Neuronal stem cell (in vitro differentiated cells): ENCODE data around the gene ARL5B.
"Not testable (repeated sequence)": the region's sequence is repeated elsewhere in the genome, so short reads cannot be mapped to it uniquely, and the experiment has no call there.

Source experiments
- DNase-seq: peaks from one replicate; pipeline ENCODE4 v3.0.0-alpha.2; 2013; ENCODE audit warnings: low spot score
- H2AFZ ChIP-seq: one replicate; pipeline ENCODE4 v1.6.1; 2013; ENCODE audit warnings: mild to moderate bottlenecking, low read length, inconsistent platforms
- H2AK5ac ChIP-seq: 2 replicates; pipeline ENCODE4 v1.6.1; 2013; ENCODE audit warnings: low read depth, mild to moderate bottlenecking, inconsistent platforms, low read length, moderate library complexity, mixed read lengths
- H2BK120ac ChIP-seq: 2 replicates; pipeline ENCODE4 v1.6.1; 2013; ENCODE audit warnings: low read depth, mild to moderate bottlenecking, inconsistent platforms, low read length, moderate library complexity, mixed read lengths
- H2BK12ac ChIP-seq: one replicate; pipeline ENCODE4 v1.6.1; 2013; ENCODE audit warnings: low read length, inconsistent platforms
- H2BK15ac ChIP-seq: 2 replicates; pipeline ENCODE4 v1.6.1; 2013; ENCODE audit warnings: mild to moderate bottlenecking, low read length, inconsistent platforms, mixed read lengths
- H2BK5ac ChIP-seq: one replicate; pipeline ENCODE4 v1.6.1; 2013; ENCODE audit warnings: inconsistent platforms, mild to moderate bottlenecking, low read length, moderate library complexity
- H3K14ac ChIP-seq: one replicate; pipeline ENCODE4 v1.6.1; 2013; ENCODE audit warnings: low read length, inconsistent platforms
- H3K18ac ChIP-seq: 2 replicates; pipeline ENCODE4 v1.6.1; 2013; ENCODE audit warnings: low read length, inconsistent platforms
- H3K23ac ChIP-seq: 2 replicates; pipeline ENCODE4 v1.6.1; 2013; ENCODE audit warnings: low read depth, mild to moderate bottlenecking, mixed read lengths, low read length, inconsistent platforms; ENCODE audit not compliant: poor library complexity
- H3K27ac ChIP-seq: replicated peaks from 3 replicates; pipeline ENCODE4 v1.5.1; 2013; ENCODE audit warnings: low read length, inconsistent platforms
- H3K27me3 ChIP-seq, 3 experiments: 2 replicates each; pipeline ENCODE4 v1.6.1; 2013; ENCODE audit warnings: low read length in 3 of 3, mild to moderate bottlenecking in 2 of 3, inconsistent platforms in 1 of 3, low read depth in 1 of 3, mixed read lengths in 1 of 3, moderate library complexity in 1 of 3; ENCODE audit not compliant: control insufficient read depth in 3 of 3, insufficient read depth in 3 of 3
- H3K36me3 ChIP-seq, 2 donors: replicated peaks in 1 of 2; 2 replicates each; pipeline ENCODE4 v1.6.1; 2013; ENCODE audit warnings: low read length in 2 of 2; ENCODE audit not compliant: control insufficient read depth in 2 of 2, insufficient read depth in 2 of 2
- H3K4ac ChIP-seq: 2 replicates; pipeline ENCODE4 v1.6.1; 2013; ENCODE audit warnings: inconsistent platforms, mild to moderate bottlenecking, low read length, moderate library complexity
- H3K4me1 ChIP-seq, 2 donors: 1 replicate in 1 of 2; 2 replicates in 1 of 2; pipeline ENCODE4 v1.6.1; 2013; ENCODE audit warnings: low read length in 2 of 2, low read depth in 1 of 2; ENCODE audit not compliant: control insufficient read depth in 2 of 2, insufficient read depth in 1 of 2
- H3K4me2 ChIP-seq: one replicate; pipeline ENCODE4 v1.6.1; 2013; ENCODE audit warnings: mild to moderate bottlenecking, low read length, inconsistent platforms; ENCODE audit not compliant: insufficient read depth, poor library complexity, severe bottlenecking
- H3K4me3 ChIP-seq, 2 donors: 2 replicates each; pipeline ENCODE4 v1.5.1; 2013; ENCODE audit warnings: low read length in 2 of 2, mild to moderate bottlenecking in 2 of 2, inconsistent platforms in 1 of 2, moderate library complexity in 1 of 2
- H3K79me1 ChIP-seq: one replicate; pipeline ENCODE4 v1.6.1; 2013; ENCODE audit warnings: low read depth, mild to moderate bottlenecking, inconsistent platforms, low read length, moderate library complexity
- H3K9ac ChIP-seq: one replicate; pipeline ENCODE4 v1.6.1; 2013; ENCODE audit warnings: mild to moderate bottlenecking, low read depth, low read length, inconsistent platforms; ENCODE audit not compliant: poor library complexity
- H3K9me3 ChIP-seq, 2 donors: replicated peaks in 1 of 2; 2 replicates each; pipeline versions ENCODE3 to v1.6.1; 2013; ENCODE audit warnings: low read length in 2 of 2, mild to moderate bottlenecking in 2 of 2, inconsistent platforms in 1 of 2, low read depth in 1 of 2, mixed read lengths in 1 of 2, moderate library complexity in 1 of 2; ENCODE audit not compliant: control insufficient read depth in 2 of 2, insufficient read depth in 1 of 2
- H4K8ac ChIP-seq: one replicate; pipeline ENCODE4 v1.6.1; 2013; ENCODE audit warnings: low read depth, mild to moderate bottlenecking, inconsistent platforms, low read length, moderate library complexity
- H4K91ac ChIP-seq: one replicate; pipeline ENCODE4 v1.6.1; 2013; ENCODE audit warnings: low read length, low read depth, mild to moderate bottlenecking, inconsistent platforms; ENCODE audit not compliant: poor library complexity
- WGBS, 2 donors: extraction: QIAGEN DNeasy Blood & Tissue Kit; methylation state at CpG; one replicate each; pipeline ENCODE4 v1.1.7; 2013; ENCODE audit warnings: missing lambda C conversion rate in 2 of 2, mixed read lengths in 1 of 2; ENCODE audit not compliant: insufficient read length in 2 of 2, insufficient replicate concordance in 1 of 2; ENCODE audit errors: extremely low coverage in 2 of 2; 5-methylcytosine and 5-hydroxymethylcytosine counted together

Gene ARL5B

GRCh38 chr10:18637400-18637799, 21.8 kb upstream of the ARL5B start:
- not testable (repeated sequence) for H2BK5ac ChIP-seq, DNase-seq, H3K4ac ChIP-seq, H2AK5ac ChIP-seq, H3K18ac ChIP-seq, H3K4me1 ChIP-seq, H2BK120ac ChIP-seq, H4K91ac ChIP-seq, H4K8ac ChIP-seq, H3K4me3 ChIP-seq, H3K9me3 ChIP-seq, H3K14ac ChIP-seq, H3K4me2 ChIP-seq, H3K9ac ChIP-seq, H3K27ac ChIP-seq, H2AFZ ChIP-seq, H3K79me1 ChIP-seq, H2BK12ac ChIP-seq, H3K23ac ChIP-seq, H3K27me3 ChIP-seq, H2BK15ac ChIP-seq
- WGBS, 2 donors = no CpG with 5 or more reads among the region's 1 CpG
- peaks cover 2 to 15% of the 10 kb centered on the region in 2 donors for H3K36me3 ChIP-seq

GRCh38 chr10:18639719-18640118, 19.5 kb upstream of the ARL5B start:
- H2BK12ac ChIP-seq, H2AFZ ChIP-seq, H2AK5ac ChIP-seq, H2BK5ac ChIP-seq, H3K4me1 ChIP-seq, H2BK15ac ChIP-seq, H3K79me1 ChIP-seq, H3K9ac ChIP-seq, DNase-seq, H3K36me3 ChIP-seq, H4K91ac ChIP-seq, H2BK120ac ChIP-seq, H3K9me3 ChIP-seq, H3K18ac ChIP-seq, H3K27me3 ChIP-seq, H3K4me2 ChIP-seq, H3K27ac ChIP-seq, H3K23ac ChIP-seq, H4K8ac ChIP-seq, H3K14ac ChIP-seq, H3K4ac ChIP-seq, H3K4me3 ChIP-seq: not testable (repeated sequence)
- WGBS, 2 donors = no CpG with 5 or more reads among the region's 2 CpGs

- Histone ChIP-seq H2BK120ac (no peak overlapping the region), H3K9me3 (no peaks in the 10 kb centered on the region), H3K23ac (no peak overlapping the region), H3K27ac (no peak overlapping the region), H3K4me3 (no peak overlapping the region), H2AK5ac (no peak overlapping the region), H3K36me3 (peaks cover 2 to 35% of the 10 kb centered on the region in 2 donors), H3K4me2 (no peak overlapping the region), H2BK12ac (no peak overlapping the region), H4K8ac (no peak overlapping the region), H3K79me1 (no peaks in the 10 kb centered on the region), H3K18ac (no peak overlapping the region), H4K91ac (no peak overlapping the region), H2AFZ (no peak overlapping the region), H3K4me1 (peaks cover 0 to 8% of the 10 kb centered on the region in 2 donors), H3K14ac (no peak overlapping the region), H3K27me3 (no peaks in the 10 kb centered on the region), H2BK15ac (no peak overlapping the region), H3K9ac (no peak overlapping the region), H2BK5ac (no peak overlapping the region), H3K4ac (no peak overlapping the region)
- no CpG with 5 or more reads among the region's 2 CpGs for WGBS, 2 donors
- DNase-seq = no peak
These were observed 12.1 kb upstream of the ARL5B start for GRCh38 chr10:18647151-18647550.

- H3K18ac ChIP-seq = no peak overlapping the region
- no peak overlapping the region for H3K9ac ChIP-seq
- DNase-seq = no peak
- H3K14ac ChIP-seq = no peak overlapping the region
- no peak overlapping the region for H4K8ac ChIP-seq
- H2BK12ac ChIP-seq = no peak overlapping the region
- H4K91ac ChIP-seq = no peak overlapping the region
- no peak overlapping the region for H3K4ac ChIP-seq
- WGBS, 2 donors = no CpG with 5 or more reads among the region's 3 CpGs
- no peak overlapping the region for H2BK15ac ChIP-seq
- peaks cover 0 to 8% of the 10 kb centered on the region in 2 donors for H3K4me1 ChIP-seq
- no peak overlapping the region for H3K23ac ChIP-seq
- H3K4me3 ChIP-seq = no peak overlapping the region
- H2AK5ac ChIP-seq = no peak overlapping the region
- no peak overlapping the region for H3K27ac ChIP-seq
- H3K36me3 ChIP-seq = peaks cover 2 to 40% of the 10 kb centered on the region in 2 donors
- no peaks in the 10 kb centered on the region for H3K79me1 ChIP-seq
- H3K4me2 ChIP-seq = no peak overlapping the region
- no peak overlapping the region for H2AFZ ChIP-seq
- H3K9me3 ChIP-seq = no peaks in the 10 kb centered on the region
- H2BK120ac ChIP-seq = no peak overlapping the region
- H3K27me3 ChIP-seq = no peaks in the 10 kb centered on the region
- no peak overlapping the region for H2BK5ac ChIP-seq
These were observed 11.3 kb upstream of the ARL5B start for GRCh38 chr10:18647945-18648344.
